GM19372 (cell line): Measurements from ENCODE around the gene HMGN4.
"Not testable (repeated sequence)": the region's sequence is repeated elsewhere in the genome, so short reads cannot be mapped to it uniquely, and the experiment has no call there.

Source experiments
- ATAC-seq: cut with Tn5 transposase; IDR thresholded peaks from one replicate; pipeline ENCODE4 v1.9.1; 2021; ENCODE audit warnings: mild to moderate bottlenecking, low read depth, moderate library complexity; ENCODE audit not compliant: unreplicated experiment

Gene HMGN4

DNA sequence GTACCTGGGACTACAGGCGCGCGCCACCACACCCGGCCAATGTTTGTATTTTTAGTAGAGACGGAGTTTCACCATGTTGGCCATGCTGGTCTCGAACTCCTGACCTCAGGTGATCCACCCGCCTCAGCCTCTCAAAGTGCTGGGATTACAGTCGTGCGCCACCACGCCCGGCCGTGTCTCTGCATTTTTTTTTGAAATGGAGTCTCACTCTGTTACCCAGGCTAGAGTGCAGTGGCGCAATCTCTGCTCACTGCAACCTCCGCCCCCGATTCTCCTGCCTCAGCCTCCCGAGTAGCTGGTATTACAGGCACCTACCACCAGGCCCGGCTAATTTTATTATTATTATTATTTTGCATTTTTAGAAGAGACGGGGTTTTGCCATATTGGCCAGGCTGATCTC, 9.2 kb downstream of the HMGN4 start:
- not testable (repeated sequence) for ATAC-seq

- no peak for ATAC-seq
Observed at GRCh38 chr6:26550250-26550993, 12.3 kb downstream of the HMGN4 start.

DNA sequence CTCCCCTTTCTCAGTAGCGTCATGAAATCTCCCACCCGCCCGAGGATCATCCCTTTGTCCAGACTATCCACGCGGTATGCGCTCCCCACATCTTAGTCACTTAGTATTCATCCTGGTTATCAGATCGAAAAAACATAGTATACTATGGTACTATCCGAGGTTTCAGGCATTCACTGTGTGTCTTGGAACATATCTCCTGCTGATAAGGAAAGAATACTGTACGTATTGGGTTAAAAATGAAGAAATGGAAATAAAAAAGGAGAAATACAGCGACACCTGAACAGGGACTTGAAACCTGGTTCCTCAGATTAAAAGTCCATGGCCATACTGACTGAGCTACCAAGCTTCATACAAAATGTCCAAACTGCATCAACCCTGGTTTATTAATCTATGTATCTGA, 14.0 kb downstream of the HMGN4 start:
- no peak for ATAC-seq

DNA sequence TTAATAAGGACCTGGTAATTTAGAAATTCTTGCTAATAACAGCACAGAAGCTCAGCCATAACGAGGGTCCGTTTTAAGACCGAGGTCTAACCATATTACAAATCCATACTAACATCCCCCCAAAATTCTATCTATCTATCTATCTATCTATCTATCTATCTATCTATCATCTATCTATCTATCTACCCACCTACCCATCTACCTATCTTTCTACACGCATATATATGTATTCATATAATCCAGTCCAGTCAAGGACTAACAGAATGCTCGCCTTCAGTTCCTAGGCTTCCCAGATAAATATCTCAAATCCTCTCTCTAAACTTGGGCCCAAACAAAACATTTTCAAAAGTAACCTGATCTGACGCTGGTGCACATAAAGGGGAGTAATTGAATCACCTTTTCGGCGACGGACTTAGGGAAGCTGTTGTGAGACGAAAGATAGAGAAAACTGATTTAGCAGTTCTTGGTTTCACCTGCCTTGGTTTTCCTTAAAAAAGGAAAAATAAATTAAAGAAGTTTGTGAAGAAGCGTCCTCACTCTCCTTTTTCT, 14.5 kb downstream of the HMGN4 start:
- no peak for ATAC-seq

- ATAC-seq, result peak; percentile 45
Observed at GRCh38 chr6:26553264-26553634, 15.1 kb downstream of the HMGN4 start.

GRCh38 chr6:26553635-26554446, 15.7 kb downstream of the HMGN4 start:
- no peak for ATAC-seq

DNA sequence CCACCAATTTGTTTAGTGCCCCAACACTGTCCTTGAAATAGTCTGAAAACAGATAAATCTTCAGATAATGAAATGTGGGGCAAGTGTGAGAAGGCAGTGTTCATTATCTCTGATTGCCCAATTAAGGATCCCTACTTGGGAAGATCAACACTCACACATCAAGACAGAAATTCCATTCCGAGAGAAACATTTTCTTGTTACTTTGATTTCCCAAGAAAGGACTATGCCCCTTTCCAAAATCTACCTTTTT, 16.2 kb downstream of the HMGN4 start:
- no peak for ATAC-seq

DNA sequence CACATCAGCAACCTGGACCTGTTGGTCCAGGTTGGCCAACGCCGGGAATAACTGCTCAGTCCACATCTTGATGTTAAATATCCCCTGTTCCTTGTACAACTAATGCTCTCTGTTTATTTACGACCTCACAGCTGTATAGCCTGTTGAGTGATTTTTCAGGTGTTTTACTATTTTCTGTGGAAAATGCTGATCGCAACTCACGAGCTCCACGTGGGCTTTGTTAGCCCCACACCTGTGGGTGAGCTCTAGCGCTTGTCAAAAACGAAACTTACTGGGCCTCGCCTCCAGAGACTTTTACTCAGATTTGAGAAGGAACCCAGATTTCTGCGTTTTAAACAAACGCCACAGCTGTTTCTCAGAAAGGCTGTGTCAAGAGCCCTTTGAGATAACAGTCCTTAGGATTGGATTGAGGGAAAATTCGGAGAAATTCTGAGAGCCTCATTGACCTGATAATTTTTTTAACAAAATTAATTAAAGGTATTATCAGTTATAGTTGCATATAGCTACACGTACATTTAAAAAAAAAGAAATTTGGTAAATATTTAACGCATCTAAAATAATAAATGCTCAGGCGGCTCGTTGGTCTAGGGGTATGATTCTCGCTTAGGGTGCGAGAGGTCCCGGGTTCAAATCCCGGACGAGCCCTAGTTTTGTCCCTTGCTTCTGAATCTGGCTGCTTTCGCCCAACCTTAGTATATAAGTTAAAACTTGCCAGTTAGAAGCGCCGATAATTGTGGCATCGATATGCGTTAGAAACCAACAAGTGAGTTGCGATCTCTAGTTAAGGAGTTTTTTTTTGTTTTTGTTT, 16.7 kb downstream of the HMGN4 start:
- no peak for ATAC-seq

DNA sequence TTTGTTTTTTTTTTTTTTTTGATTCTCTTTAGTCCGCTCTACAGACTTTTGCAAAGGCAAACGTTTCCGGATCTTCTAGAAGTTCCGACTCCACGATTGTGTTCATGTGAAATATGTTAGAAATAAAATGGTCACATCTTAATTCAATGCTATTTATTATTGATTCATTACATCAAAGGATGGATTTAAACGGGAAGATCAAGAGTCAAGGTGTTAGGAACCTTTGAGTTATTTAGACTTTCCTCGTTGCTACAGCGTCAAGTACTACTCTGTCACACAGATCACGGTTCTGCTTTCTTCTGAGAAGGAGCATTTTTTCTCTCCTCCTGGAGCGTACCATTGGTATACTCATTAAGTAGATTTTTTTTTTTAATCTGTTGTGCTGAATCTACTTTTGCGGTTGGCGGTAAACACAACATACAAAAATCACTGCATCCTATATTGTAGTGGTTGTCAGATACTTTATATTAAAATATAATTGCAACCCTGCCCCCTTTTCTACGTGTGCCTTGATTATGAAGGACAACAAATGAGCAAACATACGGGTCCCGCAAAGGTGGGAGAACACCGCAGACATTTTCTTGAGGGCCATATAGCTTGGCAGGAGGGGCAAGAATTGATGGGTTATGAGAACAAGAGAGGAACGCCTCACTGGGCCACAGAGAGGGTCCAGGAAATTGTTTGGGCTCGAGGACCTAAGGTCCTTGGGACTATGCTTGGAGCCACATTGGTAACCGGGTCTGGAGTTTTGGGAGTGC, 17.5 kb downstream of the HMGN4 start:
- ATAC-seq, result no peak

DNA sequence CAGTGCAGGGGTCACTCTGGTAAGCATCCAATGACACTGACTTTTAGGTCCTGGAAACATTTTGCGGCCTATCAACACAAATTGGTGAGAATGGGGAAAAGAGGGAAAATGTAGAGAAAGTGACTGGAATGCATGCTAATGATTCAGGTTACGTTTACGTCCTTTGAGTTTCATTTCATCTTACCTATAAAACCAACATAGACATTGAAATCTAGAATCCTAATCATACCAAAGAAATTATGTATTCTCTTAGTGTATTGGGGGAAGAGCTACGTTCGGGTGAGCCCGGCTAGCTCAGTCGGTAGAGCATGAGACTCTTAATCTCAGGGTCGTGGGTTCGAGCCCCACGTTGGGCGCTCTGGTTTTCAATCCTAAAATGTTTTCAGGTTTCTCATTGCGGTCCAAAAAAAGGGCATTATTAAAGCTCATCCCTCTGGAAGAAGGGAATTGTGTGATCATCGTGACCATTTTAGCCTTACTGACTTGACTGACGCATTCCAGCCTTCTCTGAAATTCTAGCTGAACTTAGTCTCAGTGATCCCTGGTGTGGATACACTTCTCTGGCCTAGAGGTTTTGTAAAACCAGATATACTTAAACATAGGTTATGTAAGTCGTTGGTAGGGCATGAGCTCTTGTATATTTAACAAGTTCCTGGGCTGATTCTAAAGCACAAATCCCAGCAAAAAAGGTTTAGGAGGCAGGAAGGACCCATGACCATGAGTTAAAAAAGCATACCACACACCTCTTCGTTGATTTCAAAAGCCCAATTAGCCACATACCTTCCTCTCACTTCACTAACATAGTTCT, 18.3 kb downstream of the HMGN4 start:
- no peak for ATAC-seq

DNA sequence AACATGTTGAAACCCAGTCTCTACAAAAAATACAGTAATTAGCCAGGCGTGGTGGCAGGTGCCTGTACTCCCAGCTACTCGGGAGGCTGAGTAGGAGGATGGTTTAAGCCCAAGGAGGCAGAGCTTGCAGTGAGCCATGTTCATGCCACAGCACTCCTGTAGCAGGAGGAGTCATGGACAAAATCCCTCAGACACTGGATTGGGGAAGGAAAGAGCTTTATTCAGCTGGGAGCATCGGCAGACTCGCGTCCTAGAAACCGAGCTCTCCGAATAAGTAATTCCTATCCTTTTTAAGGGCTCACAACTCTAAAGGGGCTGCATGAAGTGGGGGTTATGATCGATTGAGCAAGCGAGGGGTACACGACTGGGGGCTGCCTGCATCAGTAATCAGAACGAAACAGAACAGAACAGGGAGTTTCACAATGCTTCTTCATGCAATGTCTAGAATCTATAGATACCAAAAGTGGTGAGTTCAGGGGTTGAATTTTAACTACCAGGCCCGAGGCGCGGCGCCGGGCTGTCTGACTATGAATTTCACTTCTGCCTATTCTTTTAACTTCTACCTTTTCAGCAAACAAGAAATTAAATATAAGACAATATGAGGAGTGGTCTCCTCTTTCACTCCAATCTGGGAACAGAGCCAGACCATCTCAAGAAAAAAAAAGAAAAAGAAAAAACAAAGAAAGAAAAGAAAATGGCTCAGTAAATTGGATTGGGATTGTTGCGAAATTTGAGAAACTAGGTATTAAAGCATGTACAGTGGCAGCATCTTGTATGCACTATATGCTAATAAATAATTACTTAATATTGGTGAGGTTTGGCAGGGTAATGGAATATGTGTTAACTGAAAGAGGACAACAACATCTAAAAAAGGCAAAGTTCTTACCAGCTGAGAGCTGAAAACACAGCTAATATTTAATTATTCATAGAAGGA, 23.6 kb downstream of the HMGN4 start:
- ATAC-seq, result peak; percentile 54

GRCh38 chr6:26563488-26563887, 25.3 kb downstream of the HMGN4 start:
- ATAC-seq, result no peak

DNA sequence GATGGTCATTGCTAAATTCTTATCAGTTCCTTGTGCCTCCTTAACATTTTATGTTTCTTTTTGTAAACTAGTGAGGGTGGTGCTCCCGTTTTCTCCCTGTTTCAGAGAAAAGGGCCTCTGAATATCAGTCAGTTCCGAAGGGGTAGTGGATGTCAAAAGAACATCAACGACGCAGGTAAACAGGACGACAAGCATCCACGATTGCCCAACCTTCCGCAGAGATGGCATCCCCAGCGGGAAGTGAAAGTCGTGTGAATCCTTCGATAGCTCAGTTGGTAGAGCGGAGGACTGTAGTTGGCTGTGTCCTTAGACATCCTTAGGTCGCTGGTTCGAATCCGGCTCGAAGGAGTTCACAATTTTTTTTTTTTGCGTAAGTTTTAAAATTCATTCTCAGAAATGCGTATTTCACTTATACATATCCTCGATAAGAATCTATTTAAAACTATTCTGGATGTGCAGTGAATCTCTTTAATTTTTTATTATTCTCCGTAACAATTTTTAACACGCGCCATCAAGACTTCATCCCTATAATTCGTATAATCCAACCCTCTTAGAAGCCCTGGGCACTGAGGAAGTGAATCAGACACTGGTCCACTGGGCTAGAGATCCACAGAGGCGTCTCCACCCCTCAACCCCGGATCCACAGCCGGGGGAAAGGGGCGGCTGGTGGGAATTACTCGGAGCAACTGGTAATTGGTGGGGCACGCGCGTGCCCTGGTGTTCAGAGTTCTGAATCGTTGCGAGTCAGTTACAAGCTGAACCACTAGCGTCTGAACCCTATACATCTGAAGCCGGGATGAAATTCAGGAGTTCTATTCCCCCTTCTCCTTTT, 30.7 kb downstream of the HMGN4 start:
- peak; percentile 51 for ATAC-seq

DNA sequence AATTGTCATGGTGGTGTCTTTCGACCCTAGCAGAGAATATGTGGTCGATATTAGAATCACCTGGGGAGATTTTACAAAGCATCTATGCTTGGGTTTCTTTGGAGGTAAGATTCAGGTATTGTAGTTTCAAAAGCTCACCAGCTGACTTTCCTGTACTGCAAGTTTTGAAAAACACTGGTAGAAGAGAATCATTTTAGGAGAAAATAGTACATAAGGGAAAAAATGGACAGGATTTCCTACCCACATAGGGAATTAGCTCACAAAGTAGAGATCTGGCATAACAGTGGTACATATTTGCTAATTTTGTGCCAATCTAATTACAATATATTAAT, 31.2 kb downstream of the HMGN4 start:
- ATAC-seq, result no peak

- no peak for ATAC-seq
Observed at GRCh38 chr6:26570027-26570809, 32.1 kb downstream of the HMGN4 start.

DNA sequence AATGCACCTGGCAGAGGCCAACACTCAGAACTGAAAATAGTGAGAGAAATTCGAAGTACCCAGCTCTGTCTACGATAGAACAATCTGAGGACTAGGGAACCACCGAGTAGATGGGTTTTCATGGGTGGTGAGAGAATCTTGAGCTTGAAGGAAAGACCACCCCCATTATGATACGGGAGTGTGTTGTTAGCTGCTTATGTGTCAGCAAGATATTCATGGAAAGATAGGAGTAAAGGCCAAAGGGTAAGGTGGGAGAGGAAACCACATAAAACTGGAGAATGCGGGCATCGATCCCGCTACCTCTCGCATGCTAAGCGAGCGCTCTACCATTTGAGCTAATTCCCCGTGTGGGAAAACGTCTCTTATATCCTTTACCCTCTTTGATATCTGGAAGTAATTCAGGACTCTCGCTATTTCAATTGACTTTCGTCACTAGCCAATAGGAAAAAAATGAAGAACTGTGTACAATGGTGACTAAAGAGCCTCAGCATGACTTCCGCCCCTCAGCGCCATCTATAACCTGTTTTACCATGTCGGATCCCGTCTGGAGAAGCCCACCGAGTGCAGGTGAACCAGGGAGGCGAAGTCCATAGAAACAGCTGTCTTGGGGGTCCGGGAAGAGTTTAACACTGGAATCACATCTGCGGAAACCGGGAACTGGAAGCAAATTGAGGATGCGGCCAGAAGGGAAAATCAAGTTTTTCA, 33.6 kb downstream of the HMGN4 start:
- ATAC-seq, result no peak
